ENCODE results near the gene TSPAN5. TPM values are rescaled to one million over a fixed set of nuclear protein-coding genes. Genes with fewer than 3 reads are reported as not detected.

Gene TSPAN5
- total RNA-seq, 1 donor from 2014 or later, result 24.9 TPM

DNA sequence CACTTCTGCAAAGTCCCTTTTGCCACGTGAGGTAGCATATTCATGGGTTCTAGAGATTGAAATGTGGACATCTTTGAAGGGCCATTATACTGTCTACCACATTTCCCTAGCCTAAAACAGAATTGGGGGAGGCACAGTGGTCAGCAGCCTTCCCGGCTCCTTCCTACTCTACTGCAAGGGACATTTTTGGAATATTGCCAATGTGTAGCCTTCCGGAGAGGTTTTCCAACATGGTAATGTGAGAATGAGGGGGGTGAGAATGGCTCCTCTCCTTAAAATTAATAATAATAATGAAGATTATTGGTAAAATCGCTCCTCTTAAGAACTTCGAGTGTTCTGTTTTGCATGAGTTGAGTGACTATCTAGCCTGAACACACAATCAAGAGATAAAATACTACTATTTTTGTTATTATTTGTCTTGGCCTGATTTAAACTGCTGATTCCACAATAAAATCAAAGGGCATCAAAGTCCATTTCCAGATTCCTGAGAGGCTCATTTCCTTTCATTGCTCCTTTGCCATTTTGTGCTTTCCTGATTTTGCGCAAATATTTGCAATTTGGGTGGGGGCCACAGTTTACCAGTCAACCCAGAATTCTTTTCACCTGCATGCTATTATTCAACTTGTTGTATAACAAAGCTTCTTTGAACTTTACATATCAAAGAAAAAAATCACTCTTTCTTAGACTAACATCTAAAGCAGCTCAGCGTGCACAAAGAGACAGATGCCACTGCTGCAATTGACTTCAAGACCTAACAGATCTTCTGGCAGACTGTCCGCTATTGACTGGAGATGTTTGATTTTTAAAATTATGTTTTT is 27.0 kb upstream of the TSPAN5 start:
- TF ChIP-seq, protein P1, sequence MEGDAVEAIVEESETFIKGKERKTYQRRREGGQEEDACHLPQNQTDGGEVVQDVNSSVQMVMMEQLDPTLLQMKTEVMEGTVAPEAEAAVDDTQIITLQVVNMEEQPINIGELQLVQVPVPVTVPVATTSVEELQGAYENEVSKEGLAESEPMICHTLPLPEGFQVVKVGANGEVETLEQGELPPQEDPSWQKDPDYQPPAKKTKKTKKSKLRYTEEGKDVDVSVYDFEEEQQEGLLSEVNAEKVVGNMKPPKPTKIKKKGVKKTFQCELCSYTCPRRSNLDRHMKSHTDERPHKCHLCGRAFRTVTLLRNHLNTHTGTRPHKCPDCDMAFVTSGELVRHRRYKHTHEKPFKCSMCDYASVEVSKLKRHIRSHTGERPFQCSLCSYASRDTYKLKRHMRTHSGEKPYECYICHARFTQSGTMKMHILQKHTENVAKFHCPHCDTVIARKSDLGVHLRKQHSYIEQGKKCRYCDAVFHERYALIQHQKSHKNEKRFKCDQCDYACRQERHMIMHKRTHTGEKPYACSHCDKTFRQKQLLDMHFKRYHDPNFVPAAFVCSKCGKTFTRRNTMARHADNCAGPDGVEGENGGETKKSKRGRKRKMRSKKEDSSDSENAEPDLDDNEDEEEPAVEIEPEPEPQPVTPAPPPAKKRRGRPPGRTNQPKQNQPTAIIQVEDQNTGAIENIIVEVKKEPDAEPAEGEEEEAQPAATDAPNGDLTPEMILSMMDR (conservative IDR thresholded peaks at IDR 0.05; ENCODE audit: low read depth, low read length), result no peak
- no peak for DNase-seq (ENCODE audit: low read depth)
- no peak overlapping the region for H3K4me3 ChIP-seq (ENCODE audit: low read depth, low read length)

DNA sequence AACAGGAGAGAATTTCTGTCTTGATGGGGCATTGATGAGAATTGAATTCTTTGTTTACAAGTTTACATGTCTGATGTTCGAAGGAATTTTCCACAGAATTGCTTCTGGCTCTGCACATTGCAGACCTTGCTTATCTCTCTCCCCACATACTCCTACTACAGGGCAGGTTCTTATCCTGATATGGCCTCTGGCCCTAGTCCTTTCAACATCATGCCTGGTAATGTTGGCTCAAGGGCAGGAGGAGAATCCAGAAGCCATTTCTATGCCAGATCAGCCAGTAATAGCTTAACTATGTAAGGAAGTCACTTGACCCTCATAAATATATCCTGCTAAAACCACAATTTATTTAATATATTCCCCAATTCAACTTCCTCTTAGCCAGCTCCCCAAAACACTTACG is 24.3 kb upstream of the TSPAN5 start:
- DNase-seq (ENCODE audit: low read depth), result no peak
- TF ChIP-seq, protein P1 (conservative IDR thresholded peaks at IDR 0.05; ENCODE audit: low read depth, low read length), result no peak
- no peak overlapping the region for H3K4me3 ChIP-seq (ENCODE audit: low read depth, low read length)

DNA sequence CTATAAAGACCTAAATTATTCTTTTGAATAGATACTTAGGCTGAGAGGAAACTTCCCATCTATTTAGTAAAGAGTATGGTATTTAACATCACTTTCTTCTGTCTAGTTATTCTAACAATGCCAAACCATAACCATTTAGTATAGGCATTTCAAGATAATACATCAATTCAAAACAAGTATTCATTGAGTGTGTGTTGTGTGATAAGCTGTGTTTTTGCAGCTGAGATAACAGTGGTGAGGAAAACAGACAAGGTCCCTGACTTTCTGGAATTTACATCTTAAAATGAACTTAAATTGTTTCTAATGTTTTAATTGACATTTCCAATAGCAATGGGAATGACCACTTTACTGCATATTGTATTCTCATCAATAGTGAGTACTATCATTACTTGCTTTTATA is 22.4 kb upstream of the TSPAN5 start:
- no peak overlapping the region for H3K4me3 ChIP-seq (ENCODE audit: low read depth, low read length)
- DNase-seq (ENCODE audit: low read depth), result no peak
- TF ChIP-seq, protein P1 (conservative IDR thresholded peaks at IDR 0.05; ENCODE audit: low read depth, low read length), result no peak

DNA sequence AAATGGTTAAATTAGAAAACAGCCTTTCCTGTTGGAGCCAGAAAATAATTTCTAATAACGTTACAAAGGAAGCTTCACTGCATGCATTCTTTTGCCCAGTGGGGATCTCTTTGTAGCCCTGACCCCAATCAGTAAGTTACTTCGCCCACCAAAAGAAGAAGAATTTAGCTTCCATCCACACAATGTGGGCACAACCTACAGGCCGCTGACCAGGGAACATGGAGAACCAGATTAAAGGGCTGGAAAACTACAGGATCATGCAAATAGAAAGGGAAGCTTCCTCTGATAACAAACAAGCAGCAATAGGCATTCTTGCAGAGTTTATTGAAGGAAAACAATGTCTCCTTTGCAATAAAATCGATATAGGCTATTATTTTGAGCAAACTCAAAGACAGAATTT is 21.3 kb upstream of the TSPAN5 start:
- DNase-seq (ENCODE audit: low read depth), result no peak
- H3K4me3 ChIP-seq (ENCODE audit: low read depth, low read length), result no peak overlapping the region
- TF ChIP-seq, protein P1 (conservative IDR thresholded peaks at IDR 0.05; ENCODE audit: low read depth, low read length), result no peak

GRCh38 chr4:98677799-98678198 is 19.4 kb upstream of the TSPAN5 start:
- DNase-seq (ENCODE audit: low read depth), result no peak
- TF ChIP-seq, protein P1 (conservative IDR thresholded peaks at IDR 0.05; ENCODE audit: low read depth, low read length), result no peak

GRCh38 chr4:98674404-98675173 is 16.2 kb upstream of the TSPAN5 start:
- TF ChIP-seq, protein P1 (conservative IDR thresholded peaks at IDR 0.05; ENCODE audit: low read depth, low read length), result no peak

More at GRCh38 chr4:98677799-98678198, 19.4 kb upstream of the TSPAN5 start:
- no peak overlapping the region for H3K4me3 ChIP-seq (ENCODE audit: low read depth, low read length)

More at GRCh38 chr4:98674404-98675173, 16.2 kb upstream of the TSPAN5 start:
- DNase-seq (ENCODE audit: low read depth), result no peak
- no peak overlapping the region for H3K4me3 ChIP-seq (ENCODE audit: low read depth, low read length)

Data from epithelial cell of proximal tubule (primary cell).